T-helper 2 cell treated with Interferon-gamma antibody and Interleukin-4, amounts not matched to agents 5 μg/mL and 100 μg/mL, for 36 hours (primary cell): ENCODE results near the gene CACNB2.
"Not testable (repeated sequence)": the region's sequence is repeated elsewhere in the genome, so short reads cannot be mapped to it uniquely, and the experiment has no call there.

ENCODE experiments used
- DNase-seq: peaks from one replicate; pipeline ENCODE4 v3.0.0; 2021; ENCODE audit warnings: low spot score
- H3K27ac Mint-ChIP-seq: one replicate; pipeline ENCODE4 v1.8.0; 2021; ENCODE audit warnings: mild to moderate bottlenecking, mixed read lengths
- H3K27me3 Mint-ChIP-seq: one replicate; pipeline ENCODE4 v1.8.0; 2021; ENCODE audit warnings: low read depth, mixed read lengths
- H3K36me3 Mint-ChIP-seq: one replicate; pipeline ENCODE4 v1.8.0; 2021; ENCODE audit warnings: low read depth, mixed read lengths
- H3K4me1 Mint-ChIP-seq: one replicate; pipeline ENCODE4 v1.8.0; 2021; ENCODE audit warnings: low read depth, mixed read lengths
- H3K4me3 Mint-ChIP-seq: one replicate; pipeline ENCODE4 v1.8.0; 2022; ENCODE audit warnings: mild to moderate bottlenecking, moderate library complexity, mixed read lengths
- H3K9me3 Mint-ChIP-seq: one replicate; pipeline ENCODE4 v1.8.0; 2021; ENCODE audit warnings: mixed read lengths

The CACNB2 gene

GRCh38 chr10:18542832-18543231, 402.6 kb downstream of the CACNB2 start:
- H3K4me3 Mint-ChIP-seq = no peak overlapping the region
- H3K27me3 Mint-ChIP-seq = no peaks in the 10 kb centered on the region
- no peak for DNase-seq
- H3K4me1 Mint-ChIP-seq = peaks cover 2% of the 10 kb centered on the region
- no peaks in the 10 kb centered on the region for H3K9me3 Mint-ChIP-seq
- peaks cover 39% of the 10 kb centered on the region for H3K36me3 Mint-ChIP-seq
- no peak overlapping the region for H3K27ac Mint-ChIP-seq

GRCh38 chr10:18545621-18546305, 405.5 kb downstream of the CACNB2 start:
- peaks cover 40% of the 10 kb centered on the region for H3K36me3 Mint-ChIP-seq
- H3K4me1 Mint-ChIP-seq = peaks cover 2% of the 10 kb centered on the region
- no peak overlapping the region for H3K27ac Mint-ChIP-seq
- H3K4me3 Mint-ChIP-seq = no peak overlapping the region
- no peaks in the 10 kb centered on the region for H3K9me3 Mint-ChIP-seq
- H3K27me3 Mint-ChIP-seq = no peaks in the 10 kb centered on the region
- DNase-seq = no peak

- Mint-ChIP-seq H3K9me3 (no peaks in the 10 kb centered on the region), H3K27ac (no peak overlapping the region), H3K4me3 (no peak overlapping the region), H3K4me1 (peaks cover 2% of the 10 kb centered on the region), H3K36me3 (peaks cover 31% of the 10 kb centered on the region), H3K27me3 (no peaks in the 10 kb centered on the region)
- DNase-seq = no peak
Measured at GRCh38 chr10:18549105-18549504, 408.9 kb downstream of the CACNB2 start.

- no peak for DNase-seq
- Mint-ChIP-seq H3K36me3 (peaks cover 23% of the 10 kb centered on the region), H3K4me1 (no peaks in the 10 kb centered on the region), H3K4me3 (no peak overlapping the region), H3K9me3 (no peaks in the 10 kb centered on the region), H3K27me3 (no peaks in the 10 kb centered on the region), H3K27ac (no peak overlapping the region)
Measured at GRCh38 chr10:18551473-18551872, 411.2 kb downstream of the CACNB2 start.

- no peak overlapping the region for H3K27ac Mint-ChIP-seq
- H3K27me3 Mint-ChIP-seq = no peaks in the 10 kb centered on the region
- DNase-seq = no peak
- H3K36me3 Mint-ChIP-seq = peaks cover 12% of the 10 kb centered on the region
- no peaks in the 10 kb centered on the region for H3K9me3 Mint-ChIP-seq
- H3K4me1 Mint-ChIP-seq = no peaks in the 10 kb centered on the region
- no peak overlapping the region for H3K4me3 Mint-ChIP-seq
Measured at GRCh38 chr10:18554479-18554878, 414.3 kb downstream of the CACNB2 start.

GRCh38 chr10:18556522-18557147, 416.4 kb downstream of the CACNB2 start:
- H3K36me3 Mint-ChIP-seq = no peaks in the 10 kb centered on the region
- H3K27ac Mint-ChIP-seq = no peak overlapping the region
- no peaks in the 10 kb centered on the region for H3K27me3 Mint-ChIP-seq

GRCh38 chr10:18557960-18558359, 417.7 kb downstream of the CACNB2 start:
- no peak overlapping the region for H3K4me3 Mint-ChIP-seq
- H3K4me1 Mint-ChIP-seq = no peaks in the 10 kb centered on the region
- no peak for DNase-seq
- H3K27ac Mint-ChIP-seq = no peak overlapping the region
- no peaks in the 10 kb centered on the region for H3K36me3 Mint-ChIP-seq
- H3K9me3 Mint-ChIP-seq = no peaks in the 10 kb centered on the region
- no peaks in the 10 kb centered on the region for H3K27me3 Mint-ChIP-seq

More at GRCh38 chr10:18556522-18557147, 416.4 kb downstream of the CACNB2 start:
- no peaks in the 10 kb centered on the region for H3K4me1 Mint-ChIP-seq
- no peaks in the 10 kb centered on the region for H3K9me3 Mint-ChIP-seq
- DNase-seq = no peak
- no peak overlapping the region for H3K4me3 Mint-ChIP-seq

GRCh38 chr10:18561861-18562551, 421.8 kb downstream of the CACNB2 start:
- H3K4me1 Mint-ChIP-seq = no peaks in the 10 kb centered on the region
- H3K27ac Mint-ChIP-seq = no peak overlapping the region
- H3K4me3 Mint-ChIP-seq = no peak overlapping the region
- no peaks in the 10 kb centered on the region for H3K36me3 Mint-ChIP-seq
- no peaks in the 10 kb centered on the region for H3K27me3 Mint-ChIP-seq
- DNase-seq = no peak
- no peaks in the 10 kb centered on the region for H3K9me3 Mint-ChIP-seq

- Mint-ChIP-seq H3K9me3 (no peaks in the 10 kb centered on the region), H3K27me3 (no peaks in the 10 kb centered on the region), H3K36me3 (no peaks in the 10 kb centered on the region), H3K4me1 (no peaks in the 10 kb centered on the region), H3K4me3 (no peak overlapping the region), H3K27ac (no peak overlapping the region)
- no peak for DNase-seq
Measured at GRCh38 chr10:18563003-18563726, 422.9 kb downstream of the CACNB2 start.

- no peak overlapping the region for H3K27ac Mint-ChIP-seq
- H3K4me3 Mint-ChIP-seq = no peak overlapping the region
- H3K36me3 Mint-ChIP-seq = no peaks in the 10 kb centered on the region
- H3K4me1 Mint-ChIP-seq = no peaks in the 10 kb centered on the region
- no peaks in the 10 kb centered on the region for H3K9me3 Mint-ChIP-seq
- DNase-seq = no peak
- no peaks in the 10 kb centered on the region for H3K27me3 Mint-ChIP-seq
Measured at GRCh38 chr10:18565006-18565405, 424.8 kb downstream of the CACNB2 start.

- Mint-ChIP-seq H3K9me3 (no peaks in the 10 kb centered on the region), H3K27ac (no peak overlapping the region), H3K27me3 (no peaks in the 10 kb centered on the region), H3K4me1 (no peaks in the 10 kb centered on the region), H3K36me3 (no peaks in the 10 kb centered on the region), H3K4me3 (no peak overlapping the region)
- no peak for DNase-seq
Measured at GRCh38 chr10:18566177-18566576, 426.0 kb downstream of the CACNB2 start.

- Mint-ChIP-seq H3K36me3 (no peaks in the 10 kb centered on the region), H3K27me3 (no peaks in the 10 kb centered on the region), H3K27ac (no peak overlapping the region), H3K4me1 (no peaks in the 10 kb centered on the region), H3K9me3 (no peaks in the 10 kb centered on the region), H3K4me3 (no peak overlapping the region)
- DNase-seq = no peak
Measured at GRCh38 chr10:18567343-18567856, 427.2 kb downstream of the CACNB2 start.

- H3K4me1 Mint-ChIP-seq, H3K27me3 Mint-ChIP-seq, H3K36me3 Mint-ChIP-seq, DNase-seq, H3K27ac Mint-ChIP-seq, H3K9me3 Mint-ChIP-seq, H3K4me3 Mint-ChIP-seq: not testable (repeated sequence)
Measured at GRCh38 chr10:18570386-18570785, 430.2 kb downstream of the CACNB2 start.

- no peak overlapping the region for H3K4me3 Mint-ChIP-seq
Measured at GRCh38 chr10:18571076-18571475, 430.9 kb downstream of the CACNB2 start.

More at GRCh38 chr10:18571076-18571475, 430.9 kb downstream of the CACNB2 start:
- Mint-ChIP-seq H3K27me3 (no peaks in the 10 kb centered on the region), H3K9me3 (peaks cover 7% of the 10 kb centered on the region), H3K27ac (no peak overlapping the region), H3K4me1 (no peaks in the 10 kb centered on the region), H3K36me3 (peaks cover 8% of the 10 kb centered on the region)
- no peak for DNase-seq
